ENCODE measurements around the gene HOXB3. TPM values are rescaled to one million over a fixed set of nuclear protein-coding genes. Genes with fewer than 3 reads are reported as not detected.

The HOXB3 gene
- total RNA-seq, 3 donors from 2014 or later (not counting 1 experiment from before 2014, with no cell fraction given), result 7.9 to 15.6 (median 15.3) TPM

GRCh38 chr17:48559122-48559839, 30.8 kb downstream of the HOXB3 start:
- Mint-ChIP-seq H3K4me1 (peaks cover 35 to 42% of the 10 kb centered on the region in 2 donors), H3K4me3 (no peak overlapping the region), H3K27me3 (ENCODE audit: low read depth in 2 of 2) (peaks cover 0 to 17% of the 10 kb centered on the region in 2 donors), H3K36me3 (no peaks in the 10 kb centered on the region), H3K9me3 (no peaks in the 10 kb centered on the region), H3K27ac (no peak overlapping the region)
- Histone ChIP-seq H3K4me3 (ENCODE audit: low read length) (no peak overlapping the region), H3K4me1 (ENCODE audit: control insufficient read depth, insufficient read depth, low read length) (peaks cover 29% of the 10 kb centered on the region), H3K36me3 (ENCODE audit: control insufficient read depth, insufficient read depth, low read length) (no peaks in the 10 kb centered on the region), H3K27me3 (ENCODE audit: control insufficient read depth, insufficient read depth, low read length) (no peaks in the 10 kb centered on the region), H3K9me3 (ENCODE audit: control insufficient read depth, insufficient read depth, low read length) (no peaks in the 10 kb centered on the region), H3K27ac (ENCODE audit: low read length) (no peak overlapping the region)
- no peak for DNase-seq
- no peak for TF ChIP-seq CTCF (IDR thresholded peaks at IDR 0.05)
- WGBS (ENCODE audit: insufficient coverage), result 93% methylated on average over 14 of the region's 16 CpGs
- ATAC-seq, result no peak
- intact Hi-C loops (cut with micrococcal nuclease), result no loop called here

- H3K36me3 ChIP-seq (ENCODE audit: control insufficient read depth, insufficient read depth, low read length), result no peaks in the 10 kb centered on the region
- intact Hi-C loops (cut with micrococcal nuclease), result no loop called here
- H3K36me3 Mint-ChIP-seq, result no peaks in the 10 kb centered on the region
- H3K4me1 ChIP-seq (ENCODE audit: control insufficient read depth, insufficient read depth, low read length), result peaks cover 29% of the 10 kb centered on the region
- no peak overlapping the region for H3K27ac ChIP-seq (ENCODE audit: low read length)
- H3K9me3 ChIP-seq (ENCODE audit: control insufficient read depth, insufficient read depth, low read length), result no peaks in the 10 kb centered on the region
- no peaks in the 10 kb centered on the region for H3K27me3 ChIP-seq (ENCODE audit: control insufficient read depth, insufficient read depth, low read length)
- ATAC-seq, result no peak
- H3K9me3 Mint-ChIP-seq, result no peaks in the 10 kb centered on the region
- H3K4me3 ChIP-seq (ENCODE audit: low read length), result no peak overlapping the region
- TF ChIP-seq CTCF (IDR thresholded peaks at IDR 0.05), result no peak
- no peak for DNase-seq
- WGBS (ENCODE audit: insufficient coverage), result 96% methylated on average over 2 of the region's 2 CpGs
- H3K4me3 Mint-ChIP-seq, result no peak overlapping the region
- no peak overlapping the region for H3K27ac Mint-ChIP-seq
- peaks cover 37 to 47% of the 10 kb centered on the region in 2 donors for H3K4me1 Mint-ChIP-seq
- peaks cover 0 to 17% of the 10 kb centered on the region in 2 donors for H3K27me3 Mint-ChIP-seq (ENCODE audit: low read depth in 2 of 2)
Observed at GRCh38 chr17:48558831-48559121, 31.3 kb downstream of the HOXB3 start.

- H3K9me3 ChIP-seq (ENCODE audit: control insufficient read depth, insufficient read depth, low read length), result no peaks in the 10 kb centered on the region
- Mint-ChIP-seq H3K4me3 (peak overlapping the region; percentile 2), H3K27ac (peak overlapping the region in 1 of 2 donors; percentile 30), H3K4me1 (peaks cover 37 to 50% of the 10 kb centered on the region in 2 donors), H3K9me3 (no peaks in the 10 kb centered on the region), H3K27me3 (ENCODE audit: low read depth in 2 of 2) (peaks cover 0 to 17% of the 10 kb centered on the region in 2 donors), H3K36me3 (no peaks in the 10 kb centered on the region)
- no peaks in the 10 kb centered on the region for H3K27me3 ChIP-seq (ENCODE audit: control insufficient read depth, insufficient read depth, low read length)
- no peak for TF ChIP-seq CTCF (IDR thresholded peaks at IDR 0.05)
- no peaks in the 10 kb centered on the region for H3K36me3 ChIP-seq (ENCODE audit: control insufficient read depth, insufficient read depth, low read length)
- no peak for ATAC-seq
- DNase-seq, result no peak
- no peak overlapping the region for H3K27ac ChIP-seq (ENCODE audit: low read length)
- H3K4me3 ChIP-seq (ENCODE audit: low read length), result no peak overlapping the region
- peaks cover 29% of the 10 kb centered on the region for H3K4me1 ChIP-seq (ENCODE audit: control insufficient read depth, insufficient read depth, low read length)
- 93% methylated on average over 11 of the region's 13 CpGs for WGBS (ENCODE audit: insufficient coverage)
- intact Hi-C loops (cut with micrococcal nuclease), result no loop called here
Observed at GRCh38 chr17:48558057-48558830, 31.8 kb downstream of the HOXB3 start.
